HG03097 (cell line): ENCODE measurements around the gene HIVEP2.

Experiments used
- ATAC-seq: cut with Tn5 transposase; IDR thresholded peaks from one replicate; pipeline ENCODE4 v1.9.1; 2021; ENCODE audit not compliant: unreplicated experiment, low FRiP score

HIVEP2 gene

GRCh38 chr6:142845624-142846458, 99.1 kb downstream of the HIVEP2 start:
- ATAC-seq = no peak

GRCh38 chr6:142845143-142845571, 99.8 kb downstream of the HIVEP2 start:
- ATAC-seq = no peak

GRCh38 chr6:142844065-142844755, 100.8 kb downstream of the HIVEP2 start:
- ATAC-seq = peak; percentile 30

- ATAC-seq = no peak
Observed at GRCh38 chr6:142843361-142843760, 101.6 kb downstream of the HIVEP2 start.

- ATAC-seq = peak; percentile 63
Observed at GRCh38 chr6:142842418-142843261, 102.3 kb downstream of the HIVEP2 start.

- ATAC-seq = no peak
Observed at GRCh38 chr6:142841915-142842314, 103.1 kb downstream of the HIVEP2 start.

GRCh38 chr6:142839686-142840040, 105.3 kb downstream of the HIVEP2 start:
- ATAC-seq = no peak

GRCh38 chr6:142838821-142839685, 105.9 kb downstream of the HIVEP2 start:
- no peak for ATAC-seq

GRCh38 chr6:142835787-142836535, 109.0 kb downstream of the HIVEP2 start:
- ATAC-seq = no peak

GRCh38 chr6:142834853-142835252, 110.1 kb downstream of the HIVEP2 start:
- ATAC-seq = no peak

- no peak for ATAC-seq
Observed at GRCh38 chr6:142833798-142834197, 111.2 kb downstream of the HIVEP2 start.

GRCh38 chr6:142833054-142833453, 111.9 kb downstream of the HIVEP2 start:
- no peak for ATAC-seq

GRCh38 chr6:142830807-142831206, 114.2 kb downstream of the HIVEP2 start:
- ATAC-seq = no peak

GRCh38 chr6:142830116-142830710, 114.8 kb downstream of the HIVEP2 start:
- ATAC-seq = no peak

- ATAC-seq = no peak
Observed at GRCh38 chr6:142829556-142829955, 115.4 kb downstream of the HIVEP2 start.

- ATAC-seq = no peak
Observed at GRCh38 chr6:142827991-142828390, 117.0 kb downstream of the HIVEP2 start.

- ATAC-seq = no peak
Observed at GRCh38 chr6:142827369-142827768, 117.6 kb downstream of the HIVEP2 start.

- ATAC-seq = no peak
Observed at GRCh38 chr6:142825760-142826159, 119.2 kb downstream of the HIVEP2 start.

GRCh38 chr6:142824426-142824825, 120.5 kb downstream of the HIVEP2 start:
- no peak for ATAC-seq
